SK-N-MC (cell line): ENCODE data around the gene TSNAX.

Experiments
- EZH2 ChIP-seq: fragments of 200-600 bp; sonication (generic); IDR thresholded peaks from one replicate; pipeline ENCODE4 v1.6.1; 2017; ENCODE audit warnings: antibody characterized with exemption
- FOXP2 ChIP-seq: optimal IDR thresholded peaks from 2 replicates; pipeline ENCODE3; 2011; ENCODE audit warnings: mild to moderate bottlenecking, moderate library complexity; ENCODE audit not compliant: insufficient read depth; ENCODE audit errors: extremely low read length, control extremely low read depth
- POLR2AphosphoS5 ChIP-seq: IDR thresholded peaks from 2 replicates; pipeline ENCODE4 v1.6.1; 2012; ENCODE audit warnings: mild to moderate bottlenecking, low read depth, low read length, borderline replicate concordance

- TF ChIP-seq EZH2 = no peak
- TF ChIP-seq POLR2AphosphoS5 = no peak
- TF ChIP-seq FOXP2 = no peak
These were observed 16.6 kb downstream of the TSNAX start for GRCh38 chr1:231544943-231545592.
